Dendritic cell treated with granulocyte-macrophage colony-stimulating factor and Interleukin-4, amounts not matched to agents 40 ng/mL and 50 ng/mL, for 4 days (primary cell): ENCODE results near the gene CPT1A.

ENCODE experiments used
- H3K27ac Mint-ChIP-seq: one replicate; pipeline ENCODE4 v1.8.0; 2022; ENCODE audit warnings: mild to moderate bottlenecking, mixed read lengths
- H3K27me3 Mint-ChIP-seq: one replicate; pipeline ENCODE4 v1.8.0; 2022; ENCODE audit warnings: mild to moderate bottlenecking, mixed read lengths
- H3K36me3 Mint-ChIP-seq: one replicate; pipeline ENCODE4 v1.8.0; 2022; ENCODE audit warnings: low read depth, mixed read lengths
- H3K4me1 Mint-ChIP-seq: one replicate; pipeline ENCODE4 v1.8.0; 2022; ENCODE audit warnings: low read depth, mixed read lengths
- H3K4me3 Mint-ChIP-seq: one replicate; pipeline ENCODE4 v1.8.0; 2022; ENCODE audit warnings: mild to moderate bottlenecking, moderate library complexity, mixed read lengths
- H3K9me3 Mint-ChIP-seq: one replicate; pipeline ENCODE4 v1.8.0; 2022; ENCODE audit warnings: mixed read lengths
- intact Hi-C: fragments of 100-400 bp; cut with micrococcal nuclease; formaldehyde crosslinking; loops from one replicate; pipeline ENCODE4 v1.15.0; 2022

CPT1A gene

GRCh38 chr11:68734111-68734510, 107.6 kb downstream of the CPT1A start:
- Mint-ChIP-seq H3K4me3 (no peak overlapping the region), H3K27ac (no peak overlapping the region), H3K27me3 (no peaks in the 10 kb centered on the region), H3K9me3 (no peaks in the 10 kb centered on the region), H3K36me3 (no peaks in the 10 kb centered on the region), H3K4me1 (peaks cover 43% of the 10 kb centered on the region)
- intact Hi-C loops: no loop called here

GRCh38 chr11:68727783-68728182, 113.9 kb downstream of the CPT1A start:
- Mint-ChIP-seq H3K36me3 (no peaks in the 10 kb centered on the region), H3K27ac (no peak overlapping the region), H3K4me3 (no peak overlapping the region), H3K4me1 (peaks cover 5% of the 10 kb centered on the region), H3K9me3 (no peaks in the 10 kb centered on the region), H3K27me3 (no peaks in the 10 kb centered on the region)
- intact Hi-C loops: no loop called here

- Mint-ChIP-seq H3K27ac (no peak overlapping the region), H3K27me3 (no peaks in the 10 kb centered on the region), H3K4me1 (no peaks in the 10 kb centered on the region), H3K9me3 (peaks cover 19% of the 10 kb centered on the region), H3K4me3 (no peak overlapping the region), H3K36me3 (peaks cover 12% of the 10 kb centered on the region)
- intact Hi-C loops: no loop called here
Observed at GRCh38 chr11:68724293-68724692, 117.4 kb downstream of the CPT1A start.

- peaks cover 22% of the 10 kb centered on the region for H3K9me3 Mint-ChIP-seq
- H3K4me1 Mint-ChIP-seq: no peaks in the 10 kb centered on the region
- no peaks in the 10 kb centered on the region for H3K27me3 Mint-ChIP-seq
- intact Hi-C loops: no loop called here
- H3K36me3 Mint-ChIP-seq: peaks cover 12% of the 10 kb centered on the region
- no peak overlapping the region for H3K27ac Mint-ChIP-seq
- H3K4me3 Mint-ChIP-seq: no peak overlapping the region
Observed at GRCh38 chr11:68722143-68722542, 119.6 kb downstream of the CPT1A start.

- H3K4me3 Mint-ChIP-seq: no peak overlapping the region
- no peaks in the 10 kb centered on the region for H3K4me1 Mint-ChIP-seq
- intact Hi-C loops: no loop called here
- H3K36me3 Mint-ChIP-seq: peaks cover 12% of the 10 kb centered on the region
- no peak overlapping the region for H3K27ac Mint-ChIP-seq
- H3K9me3 Mint-ChIP-seq: peaks cover 22% of the 10 kb centered on the region
- no peaks in the 10 kb centered on the region for H3K27me3 Mint-ChIP-seq
Observed at GRCh38 chr11:68721075-68721474, 120.6 kb downstream of the CPT1A start.

- Mint-ChIP-seq H3K27ac (no peak overlapping the region), H3K27me3 (no peaks in the 10 kb centered on the region), H3K36me3 (peaks cover 12% of the 10 kb centered on the region), H3K9me3 (peaks cover 15% of the 10 kb centered on the region), H3K4me1 (no peaks in the 10 kb centered on the region), H3K4me3 (no peak overlapping the region)
- intact Hi-C loops: no loop called here
Observed at GRCh38 chr11:68715456-68716122, 126.1 kb downstream of the CPT1A start.

GRCh38 chr11:68714060-68714856, 127.5 kb downstream of the CPT1A start:
- H3K4me1 Mint-ChIP-seq: peaks cover 2% of the 10 kb centered on the region
- no peaks in the 10 kb centered on the region for H3K27me3 Mint-ChIP-seq
- H3K4me3 Mint-ChIP-seq: no peak overlapping the region
- intact Hi-C loops: no loop called here
- no peak overlapping the region for H3K27ac Mint-ChIP-seq
- peaks cover 2% of the 10 kb centered on the region for H3K9me3 Mint-ChIP-seq
- no peaks in the 10 kb centered on the region for H3K36me3 Mint-ChIP-seq

GRCh38 chr11:68711114-68711513, 130.6 kb downstream of the CPT1A start:
- no peak overlapping the region for H3K4me3 Mint-ChIP-seq
- H3K9me3 Mint-ChIP-seq: no peaks in the 10 kb centered on the region
- intact Hi-C loops: no loop called here
- H3K4me1 Mint-ChIP-seq: peaks cover 5% of the 10 kb centered on the region
- H3K27ac Mint-ChIP-seq: no peak overlapping the region
- no peaks in the 10 kb centered on the region for H3K36me3 Mint-ChIP-seq
- no peaks in the 10 kb centered on the region for H3K27me3 Mint-ChIP-seq

GRCh38 chr11:68710409-68710808, 131.3 kb downstream of the CPT1A start:
- H3K9me3 Mint-ChIP-seq: no peaks in the 10 kb centered on the region
- H3K4me3 Mint-ChIP-seq: no peak overlapping the region
- intact Hi-C loops: no loop called here
- no peaks in the 10 kb centered on the region for H3K27me3 Mint-ChIP-seq
- no peaks in the 10 kb centered on the region for H3K36me3 Mint-ChIP-seq
- no peak overlapping the region for H3K27ac Mint-ChIP-seq
- peaks cover 5% of the 10 kb centered on the region for H3K4me1 Mint-ChIP-seq

- H3K9me3 Mint-ChIP-seq: no peaks in the 10 kb centered on the region
- no peak overlapping the region for H3K27ac Mint-ChIP-seq
- no peaks in the 10 kb centered on the region for H3K36me3 Mint-ChIP-seq
- no peak overlapping the region for H3K4me3 Mint-ChIP-seq
- H3K27me3 Mint-ChIP-seq: no peaks in the 10 kb centered on the region
- peaks cover 5% of the 10 kb centered on the region for H3K4me1 Mint-ChIP-seq
- intact Hi-C loops: no loop called here
Observed at GRCh38 chr11:68709062-68709461, 132.7 kb downstream of the CPT1A start.

- no peak overlapping the region for H3K27ac Mint-ChIP-seq
- no peaks in the 10 kb centered on the region for H3K27me3 Mint-ChIP-seq
Observed at GRCh38 chr11:68707527-68707926, 134.2 kb downstream of the CPT1A start.

GRCh38 chr11:68704887-68705286, 136.8 kb downstream of the CPT1A start:
- peaks cover 5% of the 10 kb centered on the region for H3K4me1 Mint-ChIP-seq
- H3K4me3 Mint-ChIP-seq: no peak overlapping the region
- H3K9me3 Mint-ChIP-seq: no peaks in the 10 kb centered on the region
- peaks cover 3% of the 10 kb centered on the region for H3K27me3 Mint-ChIP-seq
- no peaks in the 10 kb centered on the region for H3K36me3 Mint-ChIP-seq
- H3K27ac Mint-ChIP-seq: no peak overlapping the region
- intact Hi-C loops: no loop called here

More at GRCh38 chr11:68707527-68707926, 134.2 kb downstream of the CPT1A start:
- intact Hi-C loops: no loop called here
- Mint-ChIP-seq H3K36me3 (no peaks in the 10 kb centered on the region), H3K4me1 (peaks cover 5% of the 10 kb centered on the region), H3K4me3 (no peak overlapping the region), H3K9me3 (no peaks in the 10 kb centered on the region)
